ENCODE results near the gene C6.
"Not testable (repeated sequence)": the region's sequence is repeated elsewhere in the genome, so short reads cannot be mapped to it uniquely, and the experiment has no call there.

Gene C6

GRCh38 chr5:41214182-41214581 lies 850 bp upstream of the C6 start:
- no peak overlapping the region for H2BK12ac ChIP-seq (ENCODE audit: low read length)
- H2BK15ac ChIP-seq (ENCODE audit: low read length), result no peak overlapping the region
- DNase-seq (ENCODE audit: low spot score), result no peak
- no peak overlapping the region for H3K4ac ChIP-seq (ENCODE audit: low read length)
- no peak overlapping the region for H3K14ac ChIP-seq (ENCODE audit: low read length)
- H4K91ac ChIP-seq (ENCODE audit: low read depth, low read length, poor library complexity), result no peak overlapping the region
- no peaks in the 10 kb centered on the region for H3K27me3 ChIP-seq (ENCODE audit: control insufficient read depth in 3 of 3, insufficient read depth in 3 of 3, low read depth in 1 of 3, low read length in 3 of 3)
- H3K79me1 ChIP-seq (ENCODE audit: low read depth, low read length), result no peaks in the 10 kb centered on the region
- H3K36me3 ChIP-seq (replicated peaks in 1 of 2; ENCODE audit: control insufficient read depth in 2 of 2, insufficient read depth in 2 of 2, low read length in 2 of 2), result no peaks in the 10 kb centered on the region
- H2BK5ac ChIP-seq (ENCODE audit: low read length), result no peak overlapping the region
- H3K9ac ChIP-seq (ENCODE audit: low read depth, low read length, poor library complexity), result no peak overlapping the region
- no peak overlapping the region for H3K27ac ChIP-seq (replicated peaks; ENCODE audit: low read length)
- H3K4me3 ChIP-seq (ENCODE audit: low read length in 2 of 2), result no peak overlapping the region
- no peak overlapping the region for H3K4me2 ChIP-seq (ENCODE audit: insufficient read depth, low read length, poor library complexity, severe bottlenecking)
- no peak overlapping the region for H2AFZ ChIP-seq (ENCODE audit: low read length)
- no peak overlapping the region for H2BK120ac ChIP-seq (ENCODE audit: low read depth, low read length)
- no peak overlapping the region for H4K8ac ChIP-seq (ENCODE audit: low read depth, low read length)
- no peak overlapping the region for H3K18ac ChIP-seq (ENCODE audit: low read length)
- H2AK5ac ChIP-seq (ENCODE audit: low read depth, low read length), result no peak overlapping the region
- no peak overlapping the region for H3K23ac ChIP-seq (ENCODE audit: low read depth, low read length, poor library complexity)
- no peaks in the 10 kb centered on the region for H3K9me3 ChIP-seq (replicated peaks in 1 of 2; ENCODE audit: control insufficient read depth in 2 of 2, insufficient read depth in 1 of 2, low read depth in 1 of 2, low read length in 2 of 2)
- peaks cover 0 to 3% of the 10 kb centered on the region in 2 donors for H3K4me1 ChIP-seq (ENCODE audit: control insufficient read depth in 2 of 2, insufficient read depth in 1 of 2, low read depth in 1 of 2, low read length in 2 of 2)

DNA sequence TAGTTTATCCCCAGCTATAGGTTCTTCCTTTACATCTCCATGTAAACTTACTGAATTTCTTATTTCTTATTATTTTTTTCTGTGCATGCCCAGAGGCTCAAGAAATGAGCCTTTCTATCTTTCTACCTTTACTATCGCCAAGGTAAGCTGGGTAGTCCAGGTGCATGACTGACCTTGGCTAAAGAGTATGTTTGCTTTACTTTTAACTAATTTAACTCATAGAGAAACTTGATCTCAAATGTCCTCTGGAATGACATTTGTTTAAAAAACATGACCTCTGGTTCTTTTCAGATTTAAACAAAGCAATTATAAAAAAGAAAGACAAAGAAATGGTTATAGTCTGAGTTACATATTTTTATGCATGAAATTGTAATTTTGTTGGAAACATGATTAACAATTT lies 397 bp downstream of the C6 start:
- no peak overlapping the region for H2AFZ ChIP-seq (ENCODE audit: low read length)
- WGBS, 2 donors (ENCODE audit: extremely low coverage in 2 of 2, insufficient read length in 2 of 2, insufficient replicate concordance in 1 of 2), result no CpG with 5 or more reads among the region's 1 CpG
- no peak for DNase-seq (ENCODE audit: low spot score)
- H3K4me2 ChIP-seq (ENCODE audit: insufficient read depth, low read length, poor library complexity, severe bottlenecking), result no peak overlapping the region
- no peaks in the 10 kb centered on the region for H3K9me3 ChIP-seq (replicated peaks in 1 of 2; ENCODE audit: control insufficient read depth in 2 of 2, insufficient read depth in 1 of 2, low read depth in 1 of 2, low read length in 2 of 2)
- no peak overlapping the region for H2BK5ac ChIP-seq (ENCODE audit: low read length)
- no peak overlapping the region for H3K4me3 ChIP-seq (ENCODE audit: low read length in 2 of 2)
- H3K18ac ChIP-seq (ENCODE audit: low read length), result no peak overlapping the region
- no peaks in the 10 kb centered on the region for H3K27me3 ChIP-seq (ENCODE audit: control insufficient read depth in 3 of 3, insufficient read depth in 3 of 3, low read depth in 1 of 3, low read length in 3 of 3)
- no peak overlapping the region for H2BK12ac ChIP-seq (ENCODE audit: low read length)
- H2BK15ac ChIP-seq (ENCODE audit: low read length), result no peak overlapping the region
- no peak overlapping the region for H3K9ac ChIP-seq (ENCODE audit: low read depth, low read length, poor library complexity)
- H3K23ac ChIP-seq (ENCODE audit: low read depth, low read length, poor library complexity), result no peak overlapping the region
- no peaks in the 10 kb centered on the region for H3K36me3 ChIP-seq (replicated peaks in 1 of 2; ENCODE audit: control insufficient read depth in 2 of 2, insufficient read depth in 2 of 2, low read length in 2 of 2)
- no peak overlapping the region for H3K14ac ChIP-seq (ENCODE audit: low read length)
- H3K4ac ChIP-seq (ENCODE audit: low read length), result no peak overlapping the region
- H4K8ac ChIP-seq (ENCODE audit: low read depth, low read length), result no peak overlapping the region
- H3K27ac ChIP-seq (replicated peaks; ENCODE audit: low read length), result no peak overlapping the region
- no peak overlapping the region for H2BK120ac ChIP-seq (ENCODE audit: low read depth, low read length)
- no peak overlapping the region for H4K91ac ChIP-seq (ENCODE audit: low read depth, low read length, poor library complexity)
- H2AK5ac ChIP-seq (ENCODE audit: low read depth, low read length), result no peak overlapping the region
- H3K4me1 ChIP-seq (ENCODE audit: control insufficient read depth in 2 of 2, insufficient read depth in 1 of 2, low read depth in 1 of 2, low read length in 2 of 2), result no peaks in the 10 kb centered on the region
- no peaks in the 10 kb centered on the region for H3K79me1 ChIP-seq (ENCODE audit: low read depth, low read length)

GRCh38 chr5:41211417-41211816 lies 1.9 kb downstream of the C6 start:
- no peak overlapping the region for H2BK120ac ChIP-seq (ENCODE audit: low read depth, low read length)
- H3K23ac ChIP-seq (ENCODE audit: low read depth, low read length, poor library complexity), result no peak overlapping the region
- no peaks in the 10 kb centered on the region for H3K9me3 ChIP-seq (replicated peaks in 1 of 2; ENCODE audit: control insufficient read depth in 2 of 2, insufficient read depth in 1 of 2, low read depth in 1 of 2, low read length in 2 of 2)
- H4K91ac ChIP-seq (ENCODE audit: low read depth, low read length, poor library complexity), result no peak overlapping the region
- no peak overlapping the region for H4K8ac ChIP-seq (ENCODE audit: low read depth, low read length)
- no peak overlapping the region for H3K4me2 ChIP-seq (ENCODE audit: insufficient read depth, low read length, poor library complexity, severe bottlenecking)
- H2BK12ac ChIP-seq (ENCODE audit: low read length), result no peak overlapping the region
- H2AK5ac ChIP-seq (ENCODE audit: low read depth, low read length), result no peak overlapping the region
- no peaks in the 10 kb centered on the region for H3K4me1 ChIP-seq (ENCODE audit: control insufficient read depth in 2 of 2, insufficient read depth in 1 of 2, low read depth in 1 of 2, low read length in 2 of 2)
- H3K4ac ChIP-seq (ENCODE audit: low read length), result no peak overlapping the region
- no peak overlapping the region for H3K14ac ChIP-seq (ENCODE audit: low read length)
- DNase-seq (ENCODE audit: low spot score), result no peak
- no CpG with 5 or more reads among the region's 4 CpGs for WGBS, 2 donors (ENCODE audit: extremely low coverage in 2 of 2, insufficient read length in 2 of 2, insufficient replicate concordance in 1 of 2)
- H3K36me3 ChIP-seq (replicated peaks in 1 of 2; ENCODE audit: control insufficient read depth in 2 of 2, insufficient read depth in 2 of 2, low read length in 2 of 2), result no peaks in the 10 kb centered on the region
- no peaks in the 10 kb centered on the region for H3K79me1 ChIP-seq (ENCODE audit: low read depth, low read length)
- no peak overlapping the region for H2BK5ac ChIP-seq (ENCODE audit: low read length)
- H3K27ac ChIP-seq (replicated peaks; ENCODE audit: low read length), result no peak overlapping the region
- H2BK15ac ChIP-seq (ENCODE audit: low read length), result no peak overlapping the region
- H2AFZ ChIP-seq (ENCODE audit: low read length), result no peak overlapping the region
- no peak overlapping the region for H3K4me3 ChIP-seq (ENCODE audit: low read length in 2 of 2)
- no peak overlapping the region for H3K9ac ChIP-seq (ENCODE audit: low read depth, low read length, poor library complexity)
- no peak overlapping the region for H3K18ac ChIP-seq (ENCODE audit: low read length)
- H3K27me3 ChIP-seq (ENCODE audit: control insufficient read depth in 3 of 3, insufficient read depth in 3 of 3, low read depth in 1 of 3, low read length in 3 of 3), result no peaks in the 10 kb centered on the region

DNA sequence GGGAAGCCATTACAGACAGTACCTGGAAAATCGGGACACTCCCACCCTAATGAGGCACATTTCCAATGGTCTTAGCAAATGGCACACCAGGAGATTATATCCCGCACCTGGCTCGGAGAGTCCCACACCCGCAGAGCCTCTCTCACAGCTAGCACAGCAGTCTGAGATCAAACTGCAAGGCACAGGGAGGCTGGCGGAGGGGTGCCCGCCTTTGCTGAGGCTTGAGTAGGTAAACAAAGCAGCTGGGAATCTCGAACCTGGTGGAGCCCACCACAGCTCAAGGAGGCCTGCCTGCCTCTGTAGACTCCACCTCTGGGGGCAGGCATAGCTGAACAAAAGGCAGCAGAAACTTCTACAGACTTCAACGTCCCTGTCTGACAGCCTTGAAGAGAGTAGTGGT lies 7.9 kb downstream of the C6 start:
- H3K9ac ChIP-seq (ENCODE audit: low read depth, low read length, poor library complexity); H3K4me3 ChIP-seq (ENCODE audit: low read length in 2 of 2); H4K91ac ChIP-seq (ENCODE audit: low read depth, low read length, poor library complexity); H2BK12ac ChIP-seq (ENCODE audit: low read length); H4K8ac ChIP-seq (ENCODE audit: low read depth, low read length); H3K4me1 ChIP-seq (ENCODE audit: control insufficient read depth in 2 of 2, insufficient read depth in 1 of 2, low read depth in 1 of 2, low read length in 2 of 2); H3K14ac ChIP-seq (ENCODE audit: low read length); H3K4me2 ChIP-seq (ENCODE audit: insufficient read depth, low read length, poor library complexity, severe bottlenecking); H3K18ac ChIP-seq (ENCODE audit: low read length); H3K23ac ChIP-seq (ENCODE audit: low read depth, low read length, poor library complexity); H2AFZ ChIP-seq (ENCODE audit: low read length); H3K27ac ChIP-seq (replicated peaks; ENCODE audit: low read length); H3K36me3 ChIP-seq (replicated peaks in 1 of 2; ENCODE audit: control insufficient read depth in 2 of 2, insufficient read depth in 2 of 2, low read length in 2 of 2); H3K27me3 ChIP-seq (ENCODE audit: control insufficient read depth in 3 of 3, insufficient read depth in 3 of 3, low read depth in 1 of 3, low read length in 3 of 3); DNase-seq (ENCODE audit: low spot score); H3K9me3 ChIP-seq (replicated peaks in 1 of 2; ENCODE audit: control insufficient read depth in 2 of 2, insufficient read depth in 1 of 2, low read depth in 1 of 2, low read length in 2 of 2); H2BK5ac ChIP-seq (ENCODE audit: low read length); H2AK5ac ChIP-seq (ENCODE audit: low read depth, low read length); H2BK15ac ChIP-seq (ENCODE audit: low read length); H3K79me1 ChIP-seq (ENCODE audit: low read depth, low read length); H3K4ac ChIP-seq (ENCODE audit: low read length); H2BK120ac ChIP-seq (ENCODE audit: low read depth, low read length): not testable (repeated sequence)
- no CpG with 5 or more reads among the region's 8 CpGs for WGBS, 2 donors (ENCODE audit: extremely low coverage in 2 of 2, insufficient read length in 2 of 2, insufficient replicate concordance in 1 of 2)

Data from neuronal stem cell (in vitro differentiated cells).